GM12878 (cell line): ENCODE measurements around the gene PCID2.

Experiments
- ASH2L ChIP-seq: fragments of 300-600, 200-600 bp; sonication (generic); IDR thresholded peaks from 2 replicates; pipeline ENCODE4 v1.6.1; 2017; ENCODE audit warnings: low read depth, mild to moderate bottlenecking, borderline replicate concordance
- EZH2 ChIP-seq: IDR thresholded peaks from 2 replicates; pipeline ENCODE4 v1.6.1; 2012; ENCODE audit warnings: low read depth, mild to moderate bottlenecking, control low read depth, inconsistent platforms, low read length, borderline replicate concordance; ENCODE audit not compliant: control insufficient read depth
- LARP7 ChIP-seq: fragments of 450-650 bp; IDR thresholded peaks from 2 replicates; pipeline ENCODE4 v1.6.1; 2017; ENCODE audit warnings: mild to moderate bottlenecking
- POLR2A ChIP-seq: IDR thresholded peaks from 2 replicates; pipeline ENCODE4 v1.6.1; 2011; ENCODE audit warnings: low read depth, mild to moderate bottlenecking, low read length
- SMC3 ChIP-seq: IDR thresholded peaks from 2 replicates; pipeline ENCODE4 v1.6.1; 2011; ENCODE audit warnings: low read length, improper control_type of control experiment, borderline replicate concordance
- YY1 ChIP-seq: IDR thresholded peaks from 2 replicates; pipeline ENCODE4 v1.6.1; 2011; ENCODE audit warnings: low read depth, mild to moderate bottlenecking, low read length
- ZNF384 ChIP-seq: IDR thresholded peaks from 2 replicates; pipeline ENCODE4 v1.6.1; 2012; ENCODE audit warnings: low read depth, mild to moderate bottlenecking, low read length, improper control_type of control experiment, borderline replicate concordance
- TF ChIP-seq, protein P1 (sequence below), 3 experiments: IDR thresholded peaks in 2 of 3; conservative IDR thresholded peaks in 1 of 3; 2 replicates each; pipeline ENCODE4 v1.5.1; 2011; ENCODE audit warnings: low read depth in 3 of 3, low read length in 3 of 3, mild to moderate bottlenecking in 3 of 3, control low read depth in 2 of 3, moderate library complexity in 2 of 3, inconsistent platforms in 1 of 3, mixed read lengths in 1 of 3; ENCODE audit not compliant: control insufficient read depth in 2 of 3, insufficient read depth in 1 of 3; ENCODE audit errors: extremely low read depth in 1 of 3
- TF ChIP-seq, protein P2 (sequence below): fragments of 450-650 bp; IDR thresholded peaks from 2 replicates; pipeline ENCODE4 v1.6.1; 2017; ENCODE audit warnings: mild to moderate bottlenecking, low read depth, inconsistent platforms; ENCODE audit not compliant: poor library complexity, severe bottlenecking
- TF ChIP-seq, protein P3 (sequence below): IDR thresholded peaks from 2 replicates; pipeline ENCODE4 v1.6.1; 2011; ENCODE audit warnings: low read depth, low read length, improper control_type of control experiment, borderline replicate concordance

DNA sequence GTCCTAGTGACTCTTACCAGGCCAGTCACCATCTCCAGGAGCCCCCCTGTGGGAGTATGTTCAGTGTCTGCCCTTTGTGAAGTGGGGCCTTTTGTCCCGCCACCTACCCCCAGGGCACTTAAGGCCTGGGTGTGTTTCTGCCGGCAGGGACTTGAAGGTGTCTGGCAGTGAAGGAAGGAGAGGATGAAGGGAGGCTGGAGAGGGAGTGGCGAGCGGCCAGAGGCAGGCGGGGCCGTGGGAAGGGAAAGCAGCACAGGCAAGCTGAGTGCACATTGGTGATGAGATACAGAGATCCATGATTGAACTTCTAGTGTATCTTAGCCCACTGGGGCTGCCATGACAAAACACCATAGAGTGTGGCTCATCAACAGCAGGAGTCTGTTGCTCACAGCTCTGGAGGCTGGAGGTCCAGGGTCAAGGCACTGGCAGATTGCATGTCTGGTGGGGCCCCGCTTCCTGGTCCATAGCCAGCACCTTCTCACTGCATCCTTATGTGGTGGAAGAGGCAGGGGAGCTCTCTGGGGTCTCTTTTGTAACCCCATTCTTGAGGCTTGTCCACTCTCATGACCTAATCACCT lies 18.5 kb upstream of the PCID2 start:
- TF ChIP-seq POLR2A (peak; percentile 19; the same call in 1 of the 2 replicates), YY1 (no peak), ZNF384 (no peak), ASH2L (no peak), LARP7 (no peak), SMC3 (no peak), EZH2 (no peak)
- TF ChIP-seq, protein P1, sequence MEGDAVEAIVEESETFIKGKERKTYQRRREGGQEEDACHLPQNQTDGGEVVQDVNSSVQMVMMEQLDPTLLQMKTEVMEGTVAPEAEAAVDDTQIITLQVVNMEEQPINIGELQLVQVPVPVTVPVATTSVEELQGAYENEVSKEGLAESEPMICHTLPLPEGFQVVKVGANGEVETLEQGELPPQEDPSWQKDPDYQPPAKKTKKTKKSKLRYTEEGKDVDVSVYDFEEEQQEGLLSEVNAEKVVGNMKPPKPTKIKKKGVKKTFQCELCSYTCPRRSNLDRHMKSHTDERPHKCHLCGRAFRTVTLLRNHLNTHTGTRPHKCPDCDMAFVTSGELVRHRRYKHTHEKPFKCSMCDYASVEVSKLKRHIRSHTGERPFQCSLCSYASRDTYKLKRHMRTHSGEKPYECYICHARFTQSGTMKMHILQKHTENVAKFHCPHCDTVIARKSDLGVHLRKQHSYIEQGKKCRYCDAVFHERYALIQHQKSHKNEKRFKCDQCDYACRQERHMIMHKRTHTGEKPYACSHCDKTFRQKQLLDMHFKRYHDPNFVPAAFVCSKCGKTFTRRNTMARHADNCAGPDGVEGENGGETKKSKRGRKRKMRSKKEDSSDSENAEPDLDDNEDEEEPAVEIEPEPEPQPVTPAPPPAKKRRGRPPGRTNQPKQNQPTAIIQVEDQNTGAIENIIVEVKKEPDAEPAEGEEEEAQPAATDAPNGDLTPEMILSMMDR (IDR thresholded peaks at IDR 0.05 in 2 of 3, conservative IDR thresholded peaks at IDR 0.05 in 1 of 3; ENCODE audit: control insufficient read depth in 2 of 3, extremely low read depth in 1 of 3, insufficient read depth in 1 of 3, low read depth in 3 of 3, low read length in 3 of 3), result no peak
- TF ChIP-seq, protein P2, sequence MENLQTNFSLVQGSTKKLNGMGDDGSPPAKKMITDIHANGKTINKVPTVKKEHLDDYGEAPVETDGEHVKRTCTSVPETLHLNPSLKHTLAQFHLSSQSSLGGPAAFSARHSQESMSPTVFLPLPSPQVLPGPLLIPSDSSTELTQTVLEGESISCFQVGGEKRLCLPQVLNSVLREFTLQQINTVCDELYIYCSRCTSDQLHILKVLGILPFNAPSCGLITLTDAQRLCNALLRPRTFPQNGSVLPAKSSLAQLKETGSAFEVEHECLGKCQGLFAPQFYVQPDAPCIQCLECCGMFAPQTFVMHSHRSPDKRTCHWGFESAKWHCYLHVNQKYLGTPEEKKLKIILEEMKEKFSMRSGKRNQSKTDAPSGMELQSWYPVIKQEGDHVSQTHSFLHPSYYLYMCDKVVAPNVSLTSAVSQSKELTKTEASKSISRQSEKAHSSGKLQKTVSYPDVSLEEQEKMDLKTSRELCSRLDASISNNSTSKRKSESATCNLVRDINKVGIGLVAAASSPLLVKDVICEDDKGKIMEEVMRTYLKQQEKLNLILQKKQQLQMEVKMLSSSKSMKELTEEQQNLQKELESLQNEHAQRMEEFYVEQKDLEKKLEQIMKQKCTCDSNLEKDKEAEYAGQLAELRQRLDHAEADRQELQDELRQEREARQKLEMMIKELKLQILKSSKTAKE, result no peak
- TF ChIP-seq, protein P3, sequence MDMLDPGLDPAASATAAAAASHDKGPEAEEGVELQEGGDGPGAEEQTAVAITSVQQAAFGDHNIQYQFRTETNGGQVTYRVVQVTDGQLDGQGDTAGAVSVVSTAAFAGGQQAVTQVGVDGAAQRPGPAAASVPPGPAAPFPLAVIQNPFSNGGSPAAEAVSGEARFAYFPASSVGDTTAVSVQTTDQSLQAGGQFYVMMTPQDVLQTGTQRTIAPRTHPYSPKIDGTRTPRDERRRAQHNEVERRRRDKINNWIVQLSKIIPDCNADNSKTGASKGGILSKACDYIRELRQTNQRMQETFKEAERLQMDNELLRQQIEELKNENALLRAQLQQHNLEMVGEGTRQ, result no peak
